HCT116 (cell line): ENCODE measurements around the gene PRUNE1. TPM values are rescaled to one million over a fixed set of nuclear protein-coding genes. Genes with fewer than 3 reads are reported as not detected.

ENCODE experiments used
- ATAC-seq: fragments of 200-7000 bp; cut with Tn5 transposase; 2 replicates; pipeline ENCODE4 v1.9.1; 2020; ENCODE audit warnings: mild to moderate bottlenecking, moderate library complexity
- BruUV-seq: library from RNA; stranded (reverse); fragments of 400-500 nt; replicated peaks from 2 replicates; lab custom pipeline; 2021; lab: Mats Ljungman, UMichigan
- CTCF ChIA-PET: fragments of 300-600 bp; sonication (Branson Sonifier 250); formaldehyde crosslinking; loops from one replicate; lab custom pipeline; 2021; ENCODE audit warnings: antibody characterized with exemption; lab: Charles Lee
- POLR2A ChIA-PET: fragments of 300-600, 350-600 bp; sonication (Branson Sonifier 250); formaldehyde crosslinking; loops from one replicate; lab custom pipeline; 2021; ENCODE audit warnings: antibody characterized with exemption; lab: Charles Lee
- RAD21 ChIA-PET, 2 experiments: fragments of 300-600 bp; sonication (Branson Sonifier 250); formaldehyde crosslinking; loops; one replicate each; lab custom pipeline; 2023; ENCODE audit warnings: low total read pairs in 2 of 2; ENCODE audit not compliant: uncharacterized antibody in 2 of 2, unreplicated experiment in 2 of 2, low non-redundant PET in 1 of 2; lab: Charles Lee
- DNase-seq: peaks from one replicate; pipeline ENCODE4 v3.0.0-alpha.2; 2010; ENCODE audit warnings: low read depth, low spot score
- H2AFZ ChIP-seq: fragments of 200-600 bp; shearing (Covaris generic), sonication (generic); 2 replicates; pipeline ENCODE4 v1.6.1; 2017; ENCODE audit warnings: low read depth, mixed run types, mixed read lengths, antibody characterized with exemption, low read length; ENCODE audit not compliant: poor library complexity, severe bottlenecking
- H3K27ac ChIP-seq: 2 replicates; pipeline ENCODE4 v1.5.1; 2012; ENCODE audit warnings: low read depth, low read length
- H3K27me3 ChIP-seq: fragments of 200-600 bp; sonication (generic); 2 replicates; pipeline ENCODE4 v1.6.1; 2016; ENCODE audit warnings: mixed run types, low read length, mixed read lengths; ENCODE audit not compliant: insufficient read depth
- H3K36me3 ChIP-seq, 2 experiments: fragments of 200-500 bp in 1 of 2; fragments of 200-600 bp in 1 of 2; sonication (Bioruptor generic) in 1 of 2; sonication (generic) in 1 of 2; 2 replicates each; pipeline versions ENCODE4 v1.5.1 to v1.6.1; 2014 to 2016; ENCODE audit warnings: low read length in 2 of 2, inconsistent platforms in 1 of 2, mixed read lengths in 1 of 2, mixed run types in 1 of 2; ENCODE audit not compliant: insufficient read depth in 2 of 2, control insufficient read depth in 1 of 2
- H3K4me1 ChIP-seq, 2 experiments: fragments of 200-600 bp in 1 of 2; sonication (generic) in 1 of 2; 2 replicates each; pipeline versions ENCODE4 v1.5.1 to v1.6.1; 2012 to 2017; ENCODE audit warnings: low read length in 2 of 2, inconsistent platforms in 1 of 2, mild to moderate bottlenecking in 1 of 2, mixed read lengths in 1 of 2, mixed run types in 1 of 2, moderate library complexity in 1 of 2; ENCODE audit not compliant: insufficient read depth in 2 of 2, control insufficient read depth in 1 of 2
- H3K4me2 ChIP-seq: fragments of 200-600 bp; sonication (generic); 2 replicates; pipeline ENCODE4 v1.6.1; 2017; ENCODE audit warnings: mixed run types, low read length, mixed read lengths
- H3K4me3 ChIP-seq, 2 experiments: fragments of 200-600 bp in 1 of 2; sonication (generic) in 1 of 2; replicated peaks in 1 of 2; 2 replicates each; pipeline ENCODE4 v1.5.1; 2011 to 2016; ENCODE audit warnings: low read length in 2 of 2, control low read depth in 1 of 2, low read depth in 1 of 2, mild to moderate bottlenecking in 1 of 2, mixed read lengths in 1 of 2, mixed run types in 1 of 2
- H3K79me2 ChIP-seq: fragments of 200-600 bp; sonication (generic); 2 replicates; pipeline ENCODE4 v1.6.1; 2017; ENCODE audit warnings: mild to moderate bottlenecking, mixed run types, low read length, moderate library complexity, mixed read lengths; ENCODE audit not compliant: insufficient read depth
- H3K9ac ChIP-seq: fragments of 200-600 bp; sonication (generic); 2 replicates; pipeline ENCODE4 v1.6.1; 2016; ENCODE audit warnings: low read length, mixed read lengths
- H3K9me2 ChIP-seq: fragments of 200-600 bp; sonication (generic), shearing (Covaris generic); 2 replicates; pipeline ENCODE4 v1.6.1; 2017; ENCODE audit warnings: mixed run types, mild to moderate bottlenecking, moderate library complexity; ENCODE audit not compliant: insufficient read depth
- H3K9me3 ChIP-seq, 2 experiments: fragments of 200-500 bp in 1 of 2; fragments of 200-600 bp in 1 of 2; sonication (Bioruptor generic) in 1 of 2; sonication (generic) in 1 of 2; 2 replicates each; pipeline ENCODE4 v1.6.1; 2014 to 2017; ENCODE audit warnings: low read length in 2 of 2, mixed read lengths in 2 of 2, inconsistent platforms in 1 of 2, low read depth in 1 of 2, mild to moderate bottlenecking in 1 of 2, mixed run types in 1 of 2, moderate library complexity in 1 of 2; ENCODE audit not compliant: control insufficient read depth in 1 of 2, insufficient read depth in 1 of 2
- H4K20me1 ChIP-seq: fragments of 200-600 bp; sonication (generic), shearing (Covaris generic); 2 replicates; pipeline ENCODE4 v1.6.1; 2017; ENCODE audit warnings: mixed run types, mild to moderate bottlenecking, moderate library complexity; ENCODE audit not compliant: insufficient read depth
- CBX3 ChIP-seq: IDR thresholded peaks from 2 replicates; pipeline ENCODE4 v1.6.1; 2012; ENCODE audit warnings: low read depth
- CEBPB ChIP-seq: IDR thresholded peaks from 2 replicates; pipeline ENCODE4 v1.6.1; 2012; ENCODE audit warnings: low read depth
- EGR1 ChIP-seq: IDR thresholded peaks from 2 replicates; pipeline ENCODE4 v1.6.1; 2012; ENCODE audit warnings: low read depth
- ELF1 ChIP-seq: IDR thresholded peaks from 2 replicates; pipeline ENCODE4 v1.6.1; 2012; ENCODE audit warnings: low read depth, borderline replicate concordance
- EZH2 ChIP-seq: fragments of 200-600 bp; sonication (generic); IDR thresholded peaks from 2 replicates; pipeline ENCODE4 v1.6.1; 2017; ENCODE audit warnings: antibody characterized with exemption, mixed run types
- EZH2phosphoT487 ChIP-seq: fragments of 200-600 bp; IDR thresholded peaks from 2 replicates; pipeline ENCODE4 v1.6.1; 2018; ENCODE audit warnings: antibody characterized with exemption, borderline replicate concordance
- JUND ChIP-seq: IDR thresholded peaks from 2 replicates; pipeline ENCODE4 v1.6.1; 2012
- MAX ChIP-seq: IDR thresholded peaks from 2 replicates; pipeline ENCODE4 v1.6.1; 2012
- POLR2A ChIP-seq: IDR thresholded peaks from 2 replicates; pipeline ENCODE4 v1.7.0; 2011; ENCODE audit warnings: borderline replicate concordance; ENCODE audit not compliant: insufficient read depth, insufficient read length; ENCODE audit errors: extremely low read depth
- POLR2AphosphoS5 ChIP-seq: IDR thresholded peaks from 2 replicates; pipeline ENCODE4 v1.6.1; 2011; ENCODE audit warnings: mild to moderate bottlenecking, low read depth, low read length, moderate library complexity
- RAD21 ChIP-seq: IDR thresholded peaks from 2 replicates; pipeline ENCODE4 v1.6.1; 2012; ENCODE audit warnings: low read depth, mild to moderate bottlenecking
- REST ChIP-seq: IDR thresholded peaks from 2 replicates; pipeline ENCODE4 v1.6.1; 2012; ENCODE audit warnings: low read depth
- SIN3A ChIP-seq: IDR thresholded peaks from 2 replicates; pipeline ENCODE4 v1.6.1; 2012; ENCODE audit warnings: low read depth
- SRF ChIP-seq: IDR thresholded peaks from 2 replicates; pipeline ENCODE4 v1.6.1; 2012; ENCODE audit warnings: low read depth
- TCF7L2 ChIP-seq: IDR thresholded peaks from 2 replicates; pipeline ENCODE4 v1.7.0; 2011; ENCODE audit warnings: borderline replicate concordance, inconsistent platforms; ENCODE audit not compliant: insufficient read depth, insufficient read length; ENCODE audit errors: extremely low read depth
- YY1 ChIP-seq: IDR thresholded peaks from 2 replicates; pipeline ENCODE4 v1.6.1; 2011; ENCODE audit warnings: low read length, low read depth, moderate library complexity, mild to moderate bottlenecking; ENCODE audit not compliant: insufficient replicate concordance; ENCODE audit errors: extremely low read depth
- ZFX ChIP-seq: fragments of 450-650 bp; IDR thresholded peaks from 2 replicates; pipeline ENCODE4 v1.6.1; 2017
- ZNF274 ChIP-seq: fragments of 200-500 bp; sonication (Bioruptor generic); IDR thresholded peaks from 2 replicates; pipeline ENCODE4 v1.6.1; 2014; ENCODE audit warnings: mild to moderate bottlenecking, low read depth, low read length, inconsistent platforms
- intact Hi-C: fragments of 100-400 bp; cut with micrococcal nuclease; formaldehyde crosslinking; loops from 2 replicates; pipeline ENCODE4 v1.10.0; 2022
- total RNA-seq: library from RNA; stranded (reverse); gene quantifications from one replicate; pipeline ENCODE4 v1.2.1, GENCODE V29; 2021; ENCODE audit not compliant: unreplicated experiment
- TF ChIP-seq, protein P1 (sequence below): IDR thresholded peaks from 2 replicates; pipeline ENCODE4 v1.6.1; 2011; ENCODE audit warnings: mild to moderate bottlenecking, low read length, moderate library complexity; ENCODE audit not compliant: insufficient replicate concordance; ENCODE audit errors: extremely low read depth
- TF ChIP-seq, protein P2 (sequence below), 3 experiments: fragments of 200-600 bp in 1 of 3; sonication (generic) in 1 of 3; IDR thresholded peaks in 2 of 3; conservative IDR thresholded peaks in 1 of 3; 2 replicates each; pipeline ENCODE4 v1.5.1; 2012 to 2017; ENCODE audit warnings: low read depth in 2 of 3, low read length in 2 of 3, antibody characterized with exemption in 1 of 3, borderline replicate concordance in 1 of 3, control low read depth in 1 of 3, mild to moderate bottlenecking in 1 of 3, mixed read lengths in 1 of 3, mixed run types in 1 of 3, moderate library complexity in 1 of 3; ENCODE audit not compliant: insufficient read depth in 1 of 3

Gene PRUNE1
- total RNA-seq, 1 experiment from 2014 or later = 20.2 TPM

DNA sequence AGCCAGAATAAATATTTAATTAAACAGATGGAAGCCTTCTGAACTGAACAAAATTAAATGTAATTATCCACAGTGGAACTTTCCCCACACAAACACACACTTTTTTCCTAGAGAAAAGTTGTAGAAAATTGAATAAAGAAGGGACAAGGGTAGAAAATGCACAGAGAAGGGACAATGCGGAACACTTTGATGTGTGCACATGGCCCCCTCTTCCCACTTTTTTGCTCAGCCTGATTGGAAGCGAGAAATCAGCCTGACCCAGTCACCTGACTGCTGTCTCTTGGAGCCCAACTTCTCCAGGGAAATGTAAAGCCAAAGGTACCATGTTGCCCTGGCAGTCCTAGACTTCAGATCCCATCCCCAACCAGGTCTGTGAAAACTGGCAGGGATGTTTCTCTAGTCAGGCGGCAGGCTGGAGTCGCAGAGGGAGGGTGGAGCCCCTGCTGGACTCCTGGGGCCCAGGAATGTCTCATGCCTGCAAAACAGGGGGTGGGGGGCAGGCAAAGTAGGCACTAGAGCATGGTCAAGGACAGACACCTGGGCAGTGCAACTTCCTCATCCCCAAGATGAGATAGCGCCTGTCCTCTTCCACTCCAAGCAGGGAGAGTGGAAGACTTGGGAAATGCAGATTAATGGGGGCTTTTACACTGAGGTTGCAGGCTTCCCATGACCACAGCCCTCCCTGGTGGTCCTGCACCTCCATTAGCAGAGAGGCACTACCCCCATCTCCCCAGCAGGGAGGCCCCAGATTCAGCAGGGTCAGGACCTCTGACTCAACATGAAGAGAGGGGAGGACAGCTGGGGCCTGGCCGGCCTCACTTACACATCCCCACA is 36.4 kb upstream of the PRUNE1 start:
- BruUV-seq = no TSS peak
- TF ChIP-seq RAD21 (no peak), CBX3 (no peak), POLR2AphosphoS5 (no peak), EZH2phosphoT487 (no peak), TCF7L2 (no peak), JUND (no peak), POLR2A (no peak), REST (no peak), SIN3A (no peak), EGR1 (no peak), SRF (no peak), ZFX (no peak), ZNF274 (no peak), MAX (no peak), ELF1 (no peak), CEBPB (no peak), YY1 (no peak), EZH2 (no peak)
- TF ChIP-seq, protein P1, sequence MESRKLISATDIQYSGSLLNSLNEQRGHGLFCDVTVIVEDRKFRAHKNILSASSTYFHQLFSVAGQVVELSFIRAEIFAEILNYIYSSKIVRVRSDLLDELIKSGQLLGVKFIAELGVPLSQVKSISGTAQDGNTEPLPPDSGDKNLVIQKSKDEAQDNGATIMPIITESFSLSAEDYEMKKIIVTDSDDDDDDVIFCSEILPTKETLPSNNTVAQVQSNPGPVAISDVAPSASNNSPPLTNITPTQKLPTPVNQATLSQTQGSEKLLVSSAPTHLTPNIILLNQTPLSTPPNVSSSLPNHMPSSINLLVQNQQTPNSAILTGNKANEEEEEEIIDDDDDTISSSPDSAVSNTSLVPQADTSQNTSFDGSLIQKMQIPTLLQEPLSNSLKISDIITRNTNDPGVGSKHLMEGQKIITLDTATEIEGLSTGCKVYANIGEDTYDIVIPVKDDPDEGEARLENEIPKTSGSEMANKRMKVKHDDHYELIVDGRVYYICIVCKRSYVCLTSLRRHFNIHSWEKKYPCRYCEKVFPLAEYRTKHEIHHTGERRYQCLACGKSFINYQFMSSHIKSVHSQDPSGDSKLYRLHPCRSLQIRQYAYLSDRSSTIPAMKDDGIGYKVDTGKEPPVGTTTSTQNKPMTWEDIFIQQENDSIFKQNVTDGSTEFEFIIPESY = no peak
- TF ChIP-seq, protein P2, sequence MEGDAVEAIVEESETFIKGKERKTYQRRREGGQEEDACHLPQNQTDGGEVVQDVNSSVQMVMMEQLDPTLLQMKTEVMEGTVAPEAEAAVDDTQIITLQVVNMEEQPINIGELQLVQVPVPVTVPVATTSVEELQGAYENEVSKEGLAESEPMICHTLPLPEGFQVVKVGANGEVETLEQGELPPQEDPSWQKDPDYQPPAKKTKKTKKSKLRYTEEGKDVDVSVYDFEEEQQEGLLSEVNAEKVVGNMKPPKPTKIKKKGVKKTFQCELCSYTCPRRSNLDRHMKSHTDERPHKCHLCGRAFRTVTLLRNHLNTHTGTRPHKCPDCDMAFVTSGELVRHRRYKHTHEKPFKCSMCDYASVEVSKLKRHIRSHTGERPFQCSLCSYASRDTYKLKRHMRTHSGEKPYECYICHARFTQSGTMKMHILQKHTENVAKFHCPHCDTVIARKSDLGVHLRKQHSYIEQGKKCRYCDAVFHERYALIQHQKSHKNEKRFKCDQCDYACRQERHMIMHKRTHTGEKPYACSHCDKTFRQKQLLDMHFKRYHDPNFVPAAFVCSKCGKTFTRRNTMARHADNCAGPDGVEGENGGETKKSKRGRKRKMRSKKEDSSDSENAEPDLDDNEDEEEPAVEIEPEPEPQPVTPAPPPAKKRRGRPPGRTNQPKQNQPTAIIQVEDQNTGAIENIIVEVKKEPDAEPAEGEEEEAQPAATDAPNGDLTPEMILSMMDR (IDR thresholded peaks at IDR 0.05 in 2 of 3, conservative IDR thresholded peaks at IDR 0.05 in 1 of 3; ENCODE audit: borderline replicate concordance in 1 of 3, insufficient read depth in 1 of 3, low read depth in 2 of 3, low read length in 2 of 3) = no peak
- Histone ChIP-seq H3K36me3 (peaks cover 10 to 24% of the 10 kb centered on the region in 2 experiments), H3K9me3 (no peaks in the 10 kb centered on the region), H3K27me3 (no peaks in the 10 kb centered on the region), H3K4me2 (peak overlapping the region; percentile 89), H3K4me1 (peaks cover 35 to 47% of the 10 kb centered on the region in 2 experiments), H3K4me3 (no peak overlapping the region), H3K27ac (peak overlapping the region; percentile 27; the same call in 1 of the 2 replicates), H3K9ac (peak overlapping the region; percentile 92; the same call in 1 of the 2 replicates), H3K79me2 (peaks cover 63% of the 10 kb centered on the region), H2AFZ (no peak overlapping the region), H4K20me1 (0 out of 2 replicates have a peak, but pooled peaks cover 4% of the 10 kb centered on the region), H3K9me2 (no peaks in the 10 kb centered on the region)
- POLR2A ChIA-PET = no interaction called here
- CTCF ChIA-PET = no interaction called here
- DNase-seq = no peak
- intact Hi-C loops = no loop called here
- no peak for ATAC-seq
- RAD21 ChIA-PET = no interaction called here
